Measurements from ENCODE around the gene MCHR1. TPM values are rescaled to one million over a fixed set of nuclear protein-coding genes. Genes with fewer than 3 reads are reported as not detected.

MCHR1 gene
- total and polyA plus RNA-seq, 2 experiments from 2014 or later: 0.11 to 0.65 TPM

DNA sequence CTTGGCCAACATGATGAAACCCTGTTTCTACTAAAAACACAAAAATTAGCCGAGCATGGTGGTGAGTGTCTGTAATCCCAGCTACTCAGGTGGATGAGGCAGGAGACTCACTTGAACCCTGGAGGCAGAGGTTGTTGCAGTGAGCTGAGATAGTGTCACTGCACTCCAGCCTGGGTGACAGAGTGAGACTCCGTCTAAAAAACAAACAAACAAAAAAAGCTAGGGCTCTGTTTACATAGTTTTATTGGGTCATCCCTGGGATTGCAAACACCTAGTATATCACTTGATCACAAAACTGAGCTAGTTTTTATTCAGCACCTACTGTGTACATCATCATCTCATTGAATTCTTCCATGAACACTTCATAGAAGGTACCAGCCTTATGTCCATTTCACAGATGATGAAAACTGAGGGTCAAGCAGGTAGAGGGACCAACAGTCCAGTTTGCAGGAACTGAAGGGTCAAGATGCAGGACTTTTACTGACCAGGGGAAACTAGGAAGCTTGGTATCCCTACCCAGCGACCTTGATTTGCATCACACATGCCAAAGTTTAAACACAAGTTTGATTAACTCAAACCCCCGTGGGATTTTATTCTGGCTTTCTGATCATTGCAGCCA, 33.6 kb upstream of the MCHR1 start:
- 52 to 58% methylated on average over 4 of the region's 4 CpGs for WGBS, 2 experiments (ENCODE audit: low coverage in 1 of 2, low lambda C conversion rate in 2 of 2, missing lambda C conversion rate in 2 of 2)
- in situ Hi-C loops (cut with MboI): loop anchor here (10.0 to 25.0 kb wide), 2 partner anchors 121 to 208 kb away; no protein-coding TSS in a partner anchor
- H3K4me2 ChIP-seq (ENCODE audit: unreplicated experiment): no peak overlapping the region

DNA sequence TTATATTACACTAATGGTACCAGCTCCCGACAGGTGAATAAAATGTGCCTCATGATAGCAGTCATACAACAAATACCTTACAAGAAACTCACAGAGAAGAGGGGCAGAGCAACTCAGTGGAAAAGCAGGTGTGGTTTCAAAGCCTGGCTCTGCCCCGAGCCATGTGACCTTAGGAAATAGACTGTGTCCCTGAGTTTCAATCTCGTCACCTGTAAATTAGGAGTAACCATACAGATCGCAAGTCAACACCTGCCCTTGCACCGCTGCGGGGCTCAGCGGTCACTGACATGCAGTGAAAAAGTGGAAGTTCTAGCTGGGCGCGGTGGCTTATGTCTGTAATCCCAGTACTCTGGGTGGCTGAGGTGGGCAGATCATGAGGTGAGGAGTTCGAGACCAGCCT, 30.9 kb upstream of the MCHR1 start:
- Histone ChIP-seq H3K36me3 (ENCODE audit: low read depth) (no peaks in the 10 kb centered on the region), H3K27me3 (replicated peaks; ENCODE audit: insufficient read depth) (no peaks in the 10 kb centered on the region), H4K20me1 (ENCODE audit: insufficient read depth) (no peaks in the 10 kb centered on the region), H3K27ac (no peak overlapping the region), H3K4me1 (ENCODE audit: insufficient read depth) (peaks cover 16% of the 10 kb centered on the region), H2AFZ (no peak overlapping the region), H3K9me2 (ENCODE audit: insufficient read depth) (no peaks in the 10 kb centered on the region), H3K4me3 (no peak overlapping the region), H3K79me2 (ENCODE audit: insufficient read depth) (no peaks in the 10 kb centered on the region), H3K9me3 (ENCODE audit: low read depth) (no peaks in the 10 kb centered on the region), H3F3A (ENCODE audit: insufficient read depth) (peaks cover 8% of the 10 kb centered on the region), H3K9ac (no peak overlapping the region), H3K4me2 (ENCODE audit: unreplicated experiment) (no peak overlapping the region)
- WGBS, 2 experiments (ENCODE audit: low coverage in 1 of 2, low lambda C conversion rate in 2 of 2, missing lambda C conversion rate in 2 of 2): 90% methylated on average over 10 of the region's 10 CpGs
- DNase-seq: no peak
- TF ChIP-seq EZH2 (IDR thresholded peaks at IDR 0.05; ENCODE audit: insufficient read depth, poor library complexity, severe bottlenecking) (no peak), EZH2phosphoT487 (IDR thresholded peaks at IDR 0.05; ENCODE audit: insufficient read depth, low read depth) (no peak)
- in situ Hi-C loops (cut with MboI): loop anchor here (10.0 to 25.0 kb wide), 2 partner anchors 124 to 211 kb away; no protein-coding TSS in a partner anchor

More for the DNA sequence above, 33.6 kb upstream of the MCHR1 start:
- Histone ChIP-seq H2AFZ (peak overlapping the region; percentile 95), H3K9me3 (ENCODE audit: low read depth) (no peaks in the 10 kb centered on the region), H3K27ac (no peak overlapping the region), H3K4me3 (no peak overlapping the region), H4K20me1 (ENCODE audit: insufficient read depth) (no peaks in the 10 kb centered on the region), H3K36me3 (ENCODE audit: low read depth) (no peaks in the 10 kb centered on the region), H3F3A (ENCODE audit: insufficient read depth) (no peaks in the 10 kb centered on the region), H3K79me2 (ENCODE audit: insufficient read depth) (no peaks in the 10 kb centered on the region), H3K4me1 (ENCODE audit: insufficient read depth) (no peaks in the 10 kb centered on the region), H3K27me3 (replicated peaks; ENCODE audit: insufficient read depth) (no peaks in the 10 kb centered on the region), H3K9me2 (ENCODE audit: insufficient read depth) (no peaks in the 10 kb centered on the region), H3K9ac (0 out of 2 replicates have a peak overlapping the region, but pooled peaks have one; percentile 78)
- DNase-seq: no peak
- TF ChIP-seq EZH2 (IDR thresholded peaks at IDR 0.05; ENCODE audit: insufficient read depth, poor library complexity, severe bottlenecking): no peak
- no peak for TF ChIP-seq EZH2phosphoT487 (IDR thresholded peaks at IDR 0.05; ENCODE audit: insufficient read depth, low read depth)

DNA sequence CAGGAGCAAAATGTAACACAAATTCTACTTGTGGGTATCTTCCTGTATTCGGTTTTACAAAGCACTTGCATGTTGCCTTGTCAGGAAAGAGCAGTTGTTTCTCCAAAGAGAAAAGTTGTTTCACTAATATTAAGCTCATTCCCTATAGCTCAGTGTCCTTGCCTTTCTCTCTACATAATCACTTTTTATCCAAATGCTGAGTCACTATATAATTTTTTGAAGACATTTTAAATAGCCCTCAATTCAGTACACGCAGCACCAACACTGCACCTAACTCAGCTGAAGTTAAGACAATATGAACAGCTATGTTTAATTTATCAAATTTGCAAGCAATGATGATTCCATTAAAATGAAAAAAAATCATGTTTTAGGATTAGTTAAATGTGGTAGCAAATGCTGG, 28.2 kb upstream of the MCHR1 start:
- Histone ChIP-seq H3K9me2 (ENCODE audit: insufficient read depth) (no peaks in the 10 kb centered on the region), H3K4me2 (ENCODE audit: unreplicated experiment) (peak overlapping the region; percentile 69), H3K27me3 (replicated peaks; ENCODE audit: insufficient read depth) (no peaks in the 10 kb centered on the region), H3K4me3 (peak overlapping the region; percentile 76), H3K9me3 (ENCODE audit: low read depth) (no peaks in the 10 kb centered on the region), H3K9ac (peak overlapping the region; percentile 92), H4K20me1 (ENCODE audit: insufficient read depth) (no peaks in the 10 kb centered on the region), H2AFZ (peak overlapping the region; percentile 67), H3F3A (ENCODE audit: insufficient read depth) (peaks cover 21% of the 10 kb centered on the region), H3K27ac (peak overlapping the region; percentile 97), H3K36me3 (ENCODE audit: low read depth) (no peaks in the 10 kb centered on the region), H3K79me2 (ENCODE audit: insufficient read depth) (no peaks in the 10 kb centered on the region), H3K4me1 (ENCODE audit: insufficient read depth) (peaks cover 32% of the 10 kb centered on the region)
- in situ Hi-C loops (cut with MboI): no loop called here
- TF ChIP-seq EZH2phosphoT487 (IDR thresholded peaks at IDR 0.05; ENCODE audit: insufficient read depth, low read depth) (no peak), EZH2 (IDR thresholded peaks at IDR 0.05; ENCODE audit: insufficient read depth, poor library complexity, severe bottlenecking) (no peak)
- DNase-seq: peak; percentile 29
- WGBS, 2 experiments (ENCODE audit: low coverage in 1 of 2, low lambda C conversion rate in 2 of 2, missing lambda C conversion rate in 2 of 2): 44 to 46% methylated on average over 2 of the region's 2 CpGs

DNA sequence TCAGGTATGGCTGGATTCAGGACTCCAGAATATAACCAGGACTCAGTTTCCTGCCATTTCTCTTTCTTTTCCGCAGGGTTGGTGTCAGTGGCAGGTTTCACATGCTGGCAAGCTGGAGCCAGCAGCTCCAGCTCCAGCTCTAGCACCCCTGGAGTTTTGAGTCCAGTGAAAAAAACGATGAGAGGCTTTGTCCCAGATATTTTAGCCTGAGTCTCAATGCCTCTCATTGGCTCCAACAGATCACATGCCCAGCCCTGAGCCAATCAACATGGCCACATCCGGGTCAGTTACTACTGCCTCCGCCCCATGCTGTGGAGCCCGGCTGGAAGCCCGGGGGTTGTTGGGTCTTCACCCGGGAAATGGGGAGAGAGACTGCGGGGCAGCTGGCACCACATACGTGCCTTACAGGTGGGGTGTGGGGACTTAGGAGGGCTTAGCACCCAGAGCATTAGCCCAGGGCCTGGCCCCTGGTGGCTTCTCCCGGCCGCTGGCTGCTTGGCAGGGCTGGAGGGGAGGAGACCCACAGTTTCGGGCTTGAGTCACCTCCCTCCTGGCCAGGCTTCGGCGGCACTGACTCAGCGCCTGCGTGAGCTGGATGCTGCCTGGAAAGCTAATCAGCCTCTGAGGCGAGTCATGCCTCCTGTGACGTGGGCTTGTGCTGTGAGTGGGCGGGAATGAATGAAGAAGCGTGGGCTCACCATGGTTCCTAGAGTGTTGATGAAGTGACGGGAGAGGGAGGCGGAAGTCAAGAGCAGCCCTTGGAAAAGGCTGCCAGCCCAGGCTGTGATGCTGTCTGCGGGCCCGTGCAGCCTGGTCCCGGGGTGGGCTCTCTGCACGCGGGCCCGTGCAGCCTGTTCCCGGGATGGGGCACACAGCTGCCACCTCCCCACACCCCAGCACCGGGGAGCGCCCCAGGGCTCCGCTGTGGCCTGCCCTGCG, 27.5 kb upstream of the MCHR1 start:
- Histone ChIP-seq H3K4me1 (ENCODE audit: insufficient read depth) (peaks cover 32% of the 10 kb centered on the region), H3K36me3 (ENCODE audit: low read depth) (no peaks in the 10 kb centered on the region), H3K27ac (peak overlapping the region; percentile 97), H3K9ac (peak overlapping the region; percentile 92), H3F3A (ENCODE audit: insufficient read depth) (peaks cover 21% of the 10 kb centered on the region), H2AFZ (peak overlapping the region; percentile 67), H3K9me3 (ENCODE audit: low read depth) (no peaks in the 10 kb centered on the region), H3K27me3 (replicated peaks; ENCODE audit: insufficient read depth) (no peaks in the 10 kb centered on the region), H3K4me3 (peak overlapping the region; percentile 76), H4K20me1 (ENCODE audit: insufficient read depth) (no peaks in the 10 kb centered on the region), H3K9me2 (ENCODE audit: insufficient read depth) (no peaks in the 10 kb centered on the region), H3K4me2 (ENCODE audit: unreplicated experiment) (peak overlapping the region; percentile 69), H3K79me2 (ENCODE audit: insufficient read depth) (no peaks in the 10 kb centered on the region)
- in situ Hi-C loops (cut with MboI): no loop called here
- TF ChIP-seq EZH2 (IDR thresholded peaks at IDR 0.05; ENCODE audit: insufficient read depth, poor library complexity, severe bottlenecking): no peak
- no peak for TF ChIP-seq EZH2phosphoT487 (IDR thresholded peaks at IDR 0.05; ENCODE audit: insufficient read depth, low read depth)
- peak; percentile 100 for DNase-seq
- WGBS, 2 experiments (ENCODE audit: low coverage in 1 of 2, low lambda C conversion rate in 2 of 2, missing lambda C conversion rate in 2 of 2): 2 to 13% methylated on average over 26 to 33 of the region's 33 CpGs
